Endothelial cell of umbilical vein (primary cell): Measurements from ENCODE around the gene ABCB9.

Source experiments
- CTCF ChIP-seq, 2 donors: IDR thresholded peaks; 1 replicate in 1 of 2; 2 replicates in 1 of 2; pipeline ENCODE4 v1.5.1; 2011; ENCODE audit warnings: low read length in 2 of 2, mild to moderate bottlenecking in 2 of 2, moderate library complexity in 2 of 2, control low read depth in 1 of 2, inconsistent platforms in 1 of 2, low read depth in 1 of 2; ENCODE audit not compliant: insufficient read depth in 1 of 2; ENCODE audit errors: extremely low read depth in 1 of 2
- EZH2 ChIP-seq: IDR thresholded peaks from 2 replicates; pipeline ENCODE4 v1.6.1; 2012; ENCODE audit warnings: borderline replicate concordance, low read depth, mild to moderate bottlenecking, moderate library complexity, low read length, inconsistent platforms; ENCODE audit not compliant: severe bottlenecking
- FOS ChIP-seq: IDR thresholded peaks from 2 replicates; pipeline ENCODE4 v1.6.1; 2011; ENCODE audit warnings: mild to moderate bottlenecking, low read length, moderate library complexity, borderline replicate concordance; ENCODE audit not compliant: insufficient read depth
- GATA2 ChIP-seq: IDR thresholded peaks from 2 replicates; pipeline ENCODE4 v1.7.0; 2011; ENCODE audit warnings: low read depth, mild to moderate bottlenecking, moderate library complexity, mixed read lengths, low read length; ENCODE audit not compliant: insufficient read length, insufficient read depth
- JUN ChIP-seq: IDR thresholded peaks from 2 replicates; pipeline ENCODE4 v1.6.1; 2011; ENCODE audit warnings: borderline replicate concordance, low read depth; ENCODE audit not compliant: insufficient read length, insufficient read depth
- MAX ChIP-seq: IDR thresholded peaks from 2 replicates; pipeline ENCODE4 v1.6.1; 2011; ENCODE audit not compliant: insufficient read depth, insufficient read length
- MYC ChIP-seq: IDR thresholded peaks from one replicate; pipeline ENCODE4 v1.6.1; 2011; ENCODE audit warnings: mild to moderate bottlenecking, low read depth, low read length
- POLR2A ChIP-seq: IDR thresholded peaks from 2 replicates; pipeline ENCODE4 v1.6.1; 2012; ENCODE audit warnings: low read depth, mild to moderate bottlenecking, control low read depth, low read length
- POLR2AphosphoS5 ChIP-seq: IDR thresholded peaks from 2 replicates; pipeline ENCODE4 v1.6.1; 2012; ENCODE audit warnings: low read depth, mild to moderate bottlenecking, control low read depth, low read length, moderate library complexity; ENCODE audit not compliant: insufficient read depth

- no peak for TF ChIP-seq CTCF (IDR thresholded peaks at IDR 0.05; ENCODE audit: extremely low read depth in 1 of 2, insufficient read depth in 1 of 2, low read depth in 1 of 2, low read length in 2 of 2)
- no peak for TF ChIP-seq POLR2A
- no peak for TF ChIP-seq GATA2
- TF ChIP-seq EZH2: no peak
- no peak for TF ChIP-seq MAX
- TF ChIP-seq FOS: no peak
- no peak for TF ChIP-seq POLR2AphosphoS5
- TF ChIP-seq JUN: no peak
- no peak for TF ChIP-seq MYC
Measured at GRCh38 chr12:122955156-122955555, 11.1 kb downstream of the ABCB9 start.
